Right atrium auricular region (tissue), 2 donors: ENCODE data around the gene FAM76A. TPM values are rescaled to one million over a fixed set of nuclear protein-coding genes. Genes with fewer than 3 reads are reported as not detected.
A peak's percentile ranks its signal among the peaks of the same experiment; 100 is the strongest.

ENCODE experiments used
- DNase-seq: peaks from one replicate; pipeline ENCODE4 v3.0.0-alpha.2; 2019; ENCODE audit warnings: low spot score
- H3K27ac ChIP-seq, 2 donors: fragments of 200-600 bp; sonication (generic); 1 replicate in 1 of 2; 2 replicates in 1 of 2; pipeline ENCODE4 v1.5.1; 2016 to 2019
- H3K27me3 ChIP-seq, 2 donors: fragments of 200-600 bp; sonication (generic); one replicate each; pipeline versions ENCODE4 v1.5.1 to v1.6.0; 2017 to 2019
- H3K36me3 ChIP-seq: fragments of 200-600 bp; sonication (generic); one replicate; pipeline ENCODE4 v1.5.1; 2016
- H3K4me1 ChIP-seq, 2 donors: fragments of 200-600 bp; sonication (generic); one replicate each; pipeline versions ENCODE4 v1.5.1 to v1.6.0; 2017 to 2019
- H3K4me3 ChIP-seq, 2 donors: fragments of 200-600 bp; sonication (generic); 1 replicate in 1 of 2; 2 replicates in 1 of 2; pipeline ENCODE4 v1.5.1; 2017 to 2019; ENCODE audit warnings: mild to moderate bottlenecking in 1 of 2, moderate library complexity in 1 of 2
- H3K9me3 ChIP-seq, 2 donors: fragments of 200-600 bp; sonication (generic); one replicate each; pipeline ENCODE4 v1.5.1; 2019
- CTCF ChIP-seq, 2 donors: fragments of 200-600 bp; sonication (generic); IDR thresholded peaks; one replicate each; pipeline ENCODE4 v1.5.1; 2019; ENCODE audit warnings: antibody characterized with exemption in 2 of 2
- total RNA-seq, 2 donors: library from RNA; depleted of rRNA; stranded (reverse); fragments of >200 nt; gene quantifications; one replicate each; pipeline ENCODE4 v1.1.0, GENCODE V29; 2016

Gene FAM76A
- total RNA-seq, 2 donors from 2014 or later = 9.8 to 11.3 TPM

GRCh38 chr1:27716262-27716895 lies 9.4 kb upstream of the FAM76A start:
- no peak overlapping the region for H3K27ac ChIP-seq
- DNase-seq = no peak
- TF ChIP-seq CTCF (IDR thresholded peaks at IDR 0.05) = no peak
- no peak overlapping the region for H3K4me3 ChIP-seq
- H3K36me3 ChIP-seq = no peaks in the 10 kb centered on the region
- H3K4me1 ChIP-seq = no peaks in the 10 kb centered on the region
- peaks cover 0 to 8% of the 10 kb centered on the region in 2 donors for H3K9me3 ChIP-seq
- H3K27me3 ChIP-seq = no peaks in the 10 kb centered on the region

- Histone ChIP-seq H3K4me3 (no peak overlapping the region), H3K27ac (no peak overlapping the region), H3K27me3 (no peaks in the 10 kb centered on the region), H3K4me1 (peaks cover 0 to 2% of the 10 kb centered on the region in 2 donors), H3K36me3 (no peaks in the 10 kb centered on the region), H3K9me3 (peaks cover 0 to 8% of the 10 kb centered on the region in 2 donors)
- peak in 1 of 2 donors; percentile 13 for TF ChIP-seq CTCF (IDR thresholded peaks at IDR 0.05)
- no peak for DNase-seq
These were observed 6.2 kb upstream of the FAM76A start for GRCh38 chr1:27719286-27720251.

- H3K27ac ChIP-seq = peak overlapping the region; percentile 78 to 87
- peaks cover 7% of the 10 kb centered on the region for H3K36me3 ChIP-seq
- peaks cover 0 to 21% of the 10 kb centered on the region in 2 donors for H3K4me1 ChIP-seq
- H3K9me3 ChIP-seq = no peaks in the 10 kb centered on the region
- no peaks in the 10 kb centered on the region for H3K27me3 ChIP-seq
- peak overlapping the region; percentile 11 to 96 for H3K4me3 ChIP-seq
- no peak for TF ChIP-seq CTCF (IDR thresholded peaks at IDR 0.05)
- peak; percentile 60 for DNase-seq
These were observed 794 bp upstream of the FAM76A start for GRCh38 chr1:27724961-27725373.

- H3K4me1 ChIP-seq = peaks cover 0 to 21% of the 10 kb centered on the region in 2 donors
- DNase-seq = peak; percentile 60
These were observed 648 bp downstream of the FAM76A start for GRCh38 chr1:27726173-27727044.

More at GRCh38 chr1:27726173-27727044, 648 bp downstream of the FAM76A start:
- peak in 1 of 2 donors; percentile 1 for TF ChIP-seq CTCF (IDR thresholded peaks at IDR 0.05)
- peak overlapping the region; percentile 92 to 95 for H3K27ac ChIP-seq
- peaks cover 7% of the 10 kb centered on the region for H3K36me3 ChIP-seq
- H3K9me3 ChIP-seq = no peaks in the 10 kb centered on the region
- no peaks in the 10 kb centered on the region for H3K27me3 ChIP-seq
- H3K4me3 ChIP-seq = peak overlapping the region; percentile 82 to 96
